ENCODE data around the gene MYBPC3.

DNA sequence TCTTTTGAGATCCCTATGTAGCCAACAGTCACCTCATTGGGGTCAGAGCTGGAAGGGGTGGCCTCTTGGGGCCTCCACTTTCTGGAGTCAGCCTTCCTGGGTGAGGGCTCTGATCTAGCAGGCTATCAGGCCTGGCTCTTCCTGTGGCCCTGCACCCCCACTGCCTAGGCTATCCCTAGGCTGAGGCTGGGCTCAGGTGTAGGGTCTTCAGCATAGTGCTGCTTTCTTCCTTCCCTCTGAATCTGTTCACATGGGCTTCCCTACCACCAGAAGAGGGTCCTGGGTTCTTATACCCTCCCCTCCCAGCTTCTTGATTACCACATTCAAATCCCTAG, 26.3 kb upstream of the MYBPC3 start:
- TF ChIP-seq, protein P1, sequence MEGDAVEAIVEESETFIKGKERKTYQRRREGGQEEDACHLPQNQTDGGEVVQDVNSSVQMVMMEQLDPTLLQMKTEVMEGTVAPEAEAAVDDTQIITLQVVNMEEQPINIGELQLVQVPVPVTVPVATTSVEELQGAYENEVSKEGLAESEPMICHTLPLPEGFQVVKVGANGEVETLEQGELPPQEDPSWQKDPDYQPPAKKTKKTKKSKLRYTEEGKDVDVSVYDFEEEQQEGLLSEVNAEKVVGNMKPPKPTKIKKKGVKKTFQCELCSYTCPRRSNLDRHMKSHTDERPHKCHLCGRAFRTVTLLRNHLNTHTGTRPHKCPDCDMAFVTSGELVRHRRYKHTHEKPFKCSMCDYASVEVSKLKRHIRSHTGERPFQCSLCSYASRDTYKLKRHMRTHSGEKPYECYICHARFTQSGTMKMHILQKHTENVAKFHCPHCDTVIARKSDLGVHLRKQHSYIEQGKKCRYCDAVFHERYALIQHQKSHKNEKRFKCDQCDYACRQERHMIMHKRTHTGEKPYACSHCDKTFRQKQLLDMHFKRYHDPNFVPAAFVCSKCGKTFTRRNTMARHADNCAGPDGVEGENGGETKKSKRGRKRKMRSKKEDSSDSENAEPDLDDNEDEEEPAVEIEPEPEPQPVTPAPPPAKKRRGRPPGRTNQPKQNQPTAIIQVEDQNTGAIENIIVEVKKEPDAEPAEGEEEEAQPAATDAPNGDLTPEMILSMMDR (conservative IDR thresholded peaks at IDR 0.05; ENCODE audit: low read length): no peak
- no peak for TF ChIP-seq EZH2phosphoT487 (IDR thresholded peaks at IDR 0.05; ENCODE audit: borderline replicate concordance)

Measured in Loucy (cell line).